Caco-2 (cell line): ENCODE data around the gene IL17RA. TPM values are rescaled to one million over a fixed set of nuclear protein-coding genes. Genes with fewer than 3 reads are reported as not detected.

Experiments used
- BruUV-seq: library from RNA; stranded (reverse); fragments of 400-500 nt; replicated peaks from 2 replicates; lab custom pipeline; 2021; lab: Mats Ljungman, UMichigan
- CTCF ChIA-PET: fragments of 300-600 bp; sonication (Branson Sonifier 250); formaldehyde crosslinking; loops from one replicate; lab custom pipeline; 2022; ENCODE audit warnings: antibody characterized with exemption; lab: Charles Lee
- POLR2A ChIA-PET: fragments of 300-600 bp; sonication (Branson Sonifier 250); formaldehyde crosslinking; loops from one replicate; lab custom pipeline; 2022; ENCODE audit warnings: antibody characterized with exemption; lab: Charles Lee
- DNase-seq, 2 experiments: peaks; one replicate each; pipeline versions ENCODE4 v3.0.0 to v3.0.0-alpha.2; 2020 to 2022
- H3K27me3 ChIP-seq: replicated peaks from 2 replicates; pipeline ENCODE4 v1.6.0; 2011; ENCODE audit warnings: low read length; ENCODE audit not compliant: control insufficient read depth, insufficient read depth
- H3K36me3 ChIP-seq: 2 replicates; pipeline ENCODE4 v1.5.1; 2011; ENCODE audit warnings: low read length; ENCODE audit not compliant: control insufficient read depth, insufficient read depth
- H3K4me1 ChIP-seq: fragments of 250-450 bp; sonication (Bioruptor Pico); 2 replicates; pipeline ENCODE4 v1.5.1; 2020; ENCODE audit warnings: mild to moderate bottlenecking
- H3K4me3 ChIP-seq: 2 replicates; pipeline ENCODE4 v1.5.1; 2011; ENCODE audit warnings: low read depth, mild to moderate bottlenecking, control low read depth, low read length
- H3K9me3 ChIP-seq: fragments of 250-450 bp; sonication (Bioruptor Pico); 2 replicates; pipeline ENCODE4 v1.5.1; 2020; ENCODE audit warnings: mild to moderate bottlenecking, moderate library complexity
- H3K27ac Mint-ChIP-seq: one replicate; pipeline ENCODE4 v1.8.0; 2022; ENCODE audit warnings: mixed read lengths; ENCODE audit not compliant: unreplicated experiment
- H3K27me3 Mint-ChIP-seq: one replicate; pipeline ENCODE4 v1.8.0; 2022; ENCODE audit warnings: mixed read lengths; ENCODE audit not compliant: insufficient read depth, unreplicated experiment
- H3K36me3 Mint-ChIP-seq: one replicate; pipeline ENCODE4 v1.8.0; 2022; ENCODE audit warnings: mild to moderate bottlenecking, mixed read lengths; ENCODE audit not compliant: insufficient read depth, unreplicated experiment
- H3K4me1 Mint-ChIP-seq: one replicate; pipeline ENCODE4 v1.8.0; 2022; ENCODE audit warnings: low read depth, mixed read lengths; ENCODE audit not compliant: unreplicated experiment
- H3K4me3 Mint-ChIP-seq: one replicate; pipeline ENCODE4 v1.8.0; 2022; ENCODE audit warnings: mild to moderate bottlenecking, moderate library complexity, mixed read lengths; ENCODE audit not compliant: unreplicated experiment
- H3K9me3 Mint-ChIP-seq: one replicate; pipeline ENCODE4 v1.8.0; 2022; ENCODE audit warnings: mixed read lengths; ENCODE audit not compliant: unreplicated experiment
- intact Hi-C: fragments of 100-400 bp; cut with micrococcal nuclease; formaldehyde crosslinking; loops from one replicate; pipeline ENCODE4 v1.10.0; 2022; ENCODE audit not compliant: unreplicated experiment
- total RNA-seq: library from RNA; stranded (reverse); gene quantifications from 2 replicates; pipeline ENCODE4 v1.2.3, GENCODE V29; 2022
- TF ChIP-seq, protein P1 (sequence below), 2 experiments: fragments of 200-600 bp in 1 of 2; IDR thresholded peaks; 1 replicate in 1 of 2; 2 replicates in 1 of 2; pipeline versions ENCODE4 v1.5.1 to v1.8.0; 2011 to 2022; ENCODE audit warnings: antibody characterized with exemption in 1 of 2, control low read depth in 1 of 2, inconsistent platforms in 1 of 2, low read depth in 1 of 2, low read length in 1 of 2, mild to moderate bottlenecking in 1 of 2, moderate library complexity in 1 of 2; ENCODE audit not compliant: insufficient read depth in 1 of 2, severe bottlenecking in 1 of 2, unreplicated experiment in 1 of 2

IL17RA gene
- total RNA-seq, 1 experiment from 2014 or later = 14.5 TPM

DNA sequence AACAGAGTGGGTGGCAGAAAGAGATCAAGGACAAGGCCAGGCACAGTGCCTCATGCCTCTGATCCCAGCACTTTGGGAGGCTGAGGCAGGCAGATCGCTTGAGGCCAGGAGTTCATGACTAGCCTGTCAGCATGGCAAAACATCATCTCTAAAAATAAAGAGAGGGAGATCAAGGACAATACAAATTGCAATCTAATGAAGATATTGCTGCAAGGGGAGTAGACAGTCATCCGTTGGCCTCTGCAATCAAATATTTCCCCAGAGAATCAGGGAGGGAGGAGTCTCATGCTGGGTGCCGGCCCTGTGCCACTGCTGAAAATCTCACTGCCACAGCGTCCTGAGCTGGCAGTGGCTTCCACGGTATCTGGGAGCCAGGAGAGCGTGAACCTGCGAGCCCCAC lies 19.4 kb upstream of the IL17RA start:
- no TSS peak for BruUV-seq
- H3K27ac Mint-ChIP-seq = no peak overlapping the region
- no peak for DNase-seq
- peaks cover 21% of the 10 kb centered on the region for H3K4me1 Mint-ChIP-seq
- H3K4me1 ChIP-seq = peaks cover 12% of the 10 kb centered on the region
- CTCF ChIA-PET = no interaction called here
- POLR2A ChIA-PET = no interaction called here
- intact Hi-C loops = no loop called here
- no peaks in the 10 kb centered on the region for H3K9me3 ChIP-seq
- no peaks in the 10 kb centered on the region for H3K36me3 ChIP-seq
- no peaks in the 10 kb centered on the region for H3K36me3 Mint-ChIP-seq
- no peaks in the 10 kb centered on the region for H3K27me3 ChIP-seq
- no peak overlapping the region for H3K4me3 Mint-ChIP-seq
- TF ChIP-seq, protein P1, sequence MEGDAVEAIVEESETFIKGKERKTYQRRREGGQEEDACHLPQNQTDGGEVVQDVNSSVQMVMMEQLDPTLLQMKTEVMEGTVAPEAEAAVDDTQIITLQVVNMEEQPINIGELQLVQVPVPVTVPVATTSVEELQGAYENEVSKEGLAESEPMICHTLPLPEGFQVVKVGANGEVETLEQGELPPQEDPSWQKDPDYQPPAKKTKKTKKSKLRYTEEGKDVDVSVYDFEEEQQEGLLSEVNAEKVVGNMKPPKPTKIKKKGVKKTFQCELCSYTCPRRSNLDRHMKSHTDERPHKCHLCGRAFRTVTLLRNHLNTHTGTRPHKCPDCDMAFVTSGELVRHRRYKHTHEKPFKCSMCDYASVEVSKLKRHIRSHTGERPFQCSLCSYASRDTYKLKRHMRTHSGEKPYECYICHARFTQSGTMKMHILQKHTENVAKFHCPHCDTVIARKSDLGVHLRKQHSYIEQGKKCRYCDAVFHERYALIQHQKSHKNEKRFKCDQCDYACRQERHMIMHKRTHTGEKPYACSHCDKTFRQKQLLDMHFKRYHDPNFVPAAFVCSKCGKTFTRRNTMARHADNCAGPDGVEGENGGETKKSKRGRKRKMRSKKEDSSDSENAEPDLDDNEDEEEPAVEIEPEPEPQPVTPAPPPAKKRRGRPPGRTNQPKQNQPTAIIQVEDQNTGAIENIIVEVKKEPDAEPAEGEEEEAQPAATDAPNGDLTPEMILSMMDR (IDR thresholded peaks at IDR 0.05; ENCODE audit: insufficient read depth in 1 of 2, low read depth in 1 of 2, low read length in 1 of 2, severe bottlenecking in 1 of 2, unreplicated experiment in 1 of 2) = no peak
- H3K9me3 Mint-ChIP-seq = no peaks in the 10 kb centered on the region
- no peak overlapping the region for H3K4me3 ChIP-seq
- H3K27me3 Mint-ChIP-seq = no peaks in the 10 kb centered on the region

DNA sequence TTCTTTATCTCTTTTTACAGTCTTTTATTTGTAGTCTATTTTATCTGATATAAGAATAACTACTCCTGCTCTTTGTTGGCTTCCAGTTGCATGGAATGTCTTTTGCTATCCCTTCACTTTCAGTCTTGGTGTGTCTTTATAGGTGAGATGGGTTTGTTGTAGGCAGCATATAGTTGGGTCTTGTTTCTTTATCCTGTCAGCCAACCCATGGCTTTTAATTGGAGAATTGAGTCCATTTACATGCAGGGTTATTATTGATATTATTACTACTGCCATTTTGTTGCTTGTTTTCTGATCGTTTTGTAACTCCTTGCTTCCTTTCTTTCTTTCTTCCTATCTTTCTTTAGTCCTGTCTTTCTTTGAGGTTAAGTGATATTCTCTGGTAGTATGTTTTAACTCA lies 11.9 kb upstream of the IL17RA start:
- H3K9me3 Mint-ChIP-seq = no peaks in the 10 kb centered on the region
- Histone ChIP-seq H3K4me3 (no peak overlapping the region), H3K36me3 (no peaks in the 10 kb centered on the region), H3K4me1 (peaks cover 7% of the 10 kb centered on the region), H3K27me3 (no peaks in the 10 kb centered on the region), H3K9me3 (no peaks in the 10 kb centered on the region)
- peaks cover 4% of the 10 kb centered on the region for H3K27me3 Mint-ChIP-seq
- TF ChIP-seq, protein P1 (IDR thresholded peaks at IDR 0.05; ENCODE audit: insufficient read depth in 1 of 2, low read depth in 1 of 2, low read length in 1 of 2, severe bottlenecking in 1 of 2, unreplicated experiment in 1 of 2) = no peak
- intact Hi-C loops = no loop called here
- BruUV-seq = no TSS peak
- H3K4me1 Mint-ChIP-seq = peaks cover 10% of the 10 kb centered on the region
- no peak for DNase-seq
- POLR2A ChIA-PET = no interaction called here
- no peaks in the 10 kb centered on the region for H3K36me3 Mint-ChIP-seq
- no peak overlapping the region for H3K4me3 Mint-ChIP-seq
- CTCF ChIA-PET = no interaction called here
- no peak overlapping the region for H3K27ac Mint-ChIP-seq

DNA sequence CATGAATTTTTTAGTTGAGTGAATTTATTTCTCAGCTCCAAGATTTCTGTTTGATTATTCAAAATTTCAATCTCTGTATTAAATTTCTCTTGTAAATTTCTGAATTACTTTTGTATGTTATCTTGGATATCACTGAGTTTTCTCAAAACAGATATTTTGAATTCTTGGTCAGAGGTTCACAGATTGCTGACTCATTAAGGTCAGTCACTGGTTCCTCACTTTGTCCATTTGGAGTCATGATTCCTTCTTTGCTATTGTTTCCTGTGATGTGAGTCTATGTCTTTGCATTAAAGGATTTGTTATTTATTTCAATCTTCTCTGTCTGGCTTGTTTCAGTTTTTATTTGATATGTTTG lies 10.2 kb upstream of the IL17RA start:
- no peak overlapping the region for H3K27ac Mint-ChIP-seq
- POLR2A ChIA-PET = interaction anchor here (0.6 kb wide), 1 partner anchor 338 kb away, joined by 4 read pairs; no protein-coding TSS in a partner anchor

More for the DNA sequence above, 10.2 kb upstream of the IL17RA start:
- H3K9me3 Mint-ChIP-seq = no peaks in the 10 kb centered on the region
- H3K36me3 ChIP-seq = no peaks in the 10 kb centered on the region
- H3K4me3 ChIP-seq = no peak overlapping the region
- H3K9me3 ChIP-seq = no peaks in the 10 kb centered on the region
- no peaks in the 10 kb centered on the region for H3K4me1 ChIP-seq
- intact Hi-C loops = loop anchor here (1.0 kb wide), 2 partner anchors 97 to 427 kb away; no protein-coding TSS in a partner anchor
- no peaks in the 10 kb centered on the region for H3K4me1 Mint-ChIP-seq
- DNase-seq = no peak
- peaks cover 4% of the 10 kb centered on the region for H3K27me3 Mint-ChIP-seq
- no peak overlapping the region for H3K4me3 Mint-ChIP-seq
- no peaks in the 10 kb centered on the region for H3K27me3 ChIP-seq
- TF ChIP-seq, protein P1 (IDR thresholded peaks at IDR 0.05; ENCODE audit: insufficient read depth in 1 of 2, low read depth in 1 of 2, low read length in 1 of 2, severe bottlenecking in 1 of 2, unreplicated experiment in 1 of 2) = no peak
- BruUV-seq = no TSS peak
- CTCF ChIA-PET = interaction anchor here (0.8 to 2.5 kb wide), 4 partner anchors 58 to 427 kb away, joined by 3 to 13 read pairs (median 8); no protein-coding TSS in a partner anchor
- H3K36me3 Mint-ChIP-seq = no peaks in the 10 kb centered on the region
